Fibroblast of skin of right biceps (primary cell): Measurements from ENCODE around the gene NTM.
A peak's percentile ranks its signal among the peaks of the same experiment; 100 is the strongest.

Source experiments
- DNase-seq: peaks from one replicate; pipeline ENCODE4 v3.0.0-alpha.2; 2013

NTM gene

GRCh38 chr11:132202621-132203020 lies 832.2 kb downstream of the NTM start:
- DNase-seq: peak; percentile 73

- DNase-seq: no peak
Measured at GRCh38 chr11:132205006-132205405, 834.6 kb downstream of the NTM start.

GRCh38 chr11:132205496-132205895 lies 835.1 kb downstream of the NTM start:
- peak; percentile 15 for DNase-seq

- DNase-seq: no peak
Measured at GRCh38 chr11:132206993-132207392, 836.6 kb downstream of the NTM start.

GRCh38 chr11:132208477-132209055 lies 838.2 kb downstream of the NTM start:
- DNase-seq: no peak

- no peak for DNase-seq
Measured at GRCh38 chr11:132211479-132211878, 841.1 kb downstream of the NTM start.

GRCh38 chr11:132217856-132218255 lies 847.4 kb downstream of the NTM start:
- DNase-seq: no peak

GRCh38 chr11:132220474-132220873 lies 850.1 kb downstream of the NTM start:
- peak; percentile 95 for DNase-seq

GRCh38 chr11:132222345-132222744 lies 851.9 kb downstream of the NTM start:
- DNase-seq: no peak

- no peak for DNase-seq
Measured at GRCh38 chr11:132226522-132226921, 856.1 kb downstream of the NTM start.

- peak; percentile 49 for DNase-seq
Measured at GRCh38 chr11:132228746-132229325, 858.4 kb downstream of the NTM start.

GRCh38 chr11:132231656-132232347 lies 861.4 kb downstream of the NTM start:
- no peak for DNase-seq

GRCh38 chr11:132234878-132235277 lies 864.5 kb downstream of the NTM start:
- peak; percentile 97 for DNase-seq

- no peak for DNase-seq
Measured at GRCh38 chr11:132237781-132238180, 867.4 kb downstream of the NTM start.

GRCh38 chr11:132238331-132238866 lies 868.0 kb downstream of the NTM start:
- peak; percentile 17 for DNase-seq

- DNase-seq: no peak
Measured at GRCh38 chr11:132240374-132240773, 870.0 kb downstream of the NTM start.

- DNase-seq: no peak
Measured at GRCh38 chr11:132242632-132243031, 872.2 kb downstream of the NTM start.

GRCh38 chr11:132244846-132245245 lies 874.4 kb downstream of the NTM start:
- DNase-seq: no peak

- no peak for DNase-seq
Measured at GRCh38 chr11:132245403-132246385, 875.3 kb downstream of the NTM start.

GRCh38 chr11:132248580-132248979 lies 878.2 kb downstream of the NTM start:
- no peak for DNase-seq

GRCh38 chr11:132249256-132249655 lies 878.8 kb downstream of the NTM start:
- DNase-seq: no peak

GRCh38 chr11:132251061-132251460 lies 880.6 kb downstream of the NTM start:
- no peak for DNase-seq
